ENCODE data around the gene LIM2.
A peak's percentile ranks its signal among the peaks of the same experiment; 100 is the strongest.

LIM2 gene

DNA sequence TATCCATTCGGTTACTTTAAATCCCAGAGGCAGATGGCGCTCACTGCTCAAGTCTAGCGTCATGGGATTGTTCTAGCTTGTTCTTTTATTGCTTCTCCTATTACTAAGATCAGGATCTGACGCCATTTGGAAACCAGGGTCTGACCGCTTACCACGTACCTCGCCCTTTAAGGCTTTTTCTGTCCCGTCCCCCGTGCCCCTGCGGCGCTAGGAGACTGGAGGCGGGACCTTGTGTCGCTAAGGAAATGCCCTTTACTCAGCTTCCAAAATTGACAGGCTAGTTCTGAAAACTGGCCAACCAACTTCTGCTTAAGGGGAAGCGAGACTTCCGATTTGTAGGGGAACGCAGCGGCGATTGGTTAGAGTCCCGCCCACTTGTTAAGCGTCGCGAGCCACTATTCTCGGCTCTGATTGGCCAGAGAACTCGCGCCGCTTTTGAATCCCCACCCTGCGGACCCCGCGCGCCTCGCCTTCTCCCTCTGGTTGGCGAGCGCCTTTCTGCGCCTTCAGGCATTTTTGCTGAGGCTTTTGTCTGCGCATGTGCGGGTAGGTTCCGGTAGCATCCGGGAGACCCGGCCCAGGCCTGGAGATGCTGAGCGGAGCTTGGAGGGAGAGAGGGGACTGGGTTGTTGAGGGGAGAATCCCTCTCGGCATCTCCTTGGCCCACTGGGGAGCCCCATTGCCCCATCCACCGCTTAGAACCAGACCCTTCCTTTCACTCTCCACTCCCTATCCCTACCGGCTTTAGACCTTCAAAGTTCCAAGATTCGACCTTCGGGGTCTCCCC is 6.5 kb upstream of the LIM2 start:
- peak; percentile 95 for DNase-seq (ENCODE audit: low spot score)

- no peak for DNase-seq (ENCODE audit: low spot score)
Measured at GRCh38 chr19:51392701-51393100, 4.9 kb upstream of the LIM2 start.

DNA sequence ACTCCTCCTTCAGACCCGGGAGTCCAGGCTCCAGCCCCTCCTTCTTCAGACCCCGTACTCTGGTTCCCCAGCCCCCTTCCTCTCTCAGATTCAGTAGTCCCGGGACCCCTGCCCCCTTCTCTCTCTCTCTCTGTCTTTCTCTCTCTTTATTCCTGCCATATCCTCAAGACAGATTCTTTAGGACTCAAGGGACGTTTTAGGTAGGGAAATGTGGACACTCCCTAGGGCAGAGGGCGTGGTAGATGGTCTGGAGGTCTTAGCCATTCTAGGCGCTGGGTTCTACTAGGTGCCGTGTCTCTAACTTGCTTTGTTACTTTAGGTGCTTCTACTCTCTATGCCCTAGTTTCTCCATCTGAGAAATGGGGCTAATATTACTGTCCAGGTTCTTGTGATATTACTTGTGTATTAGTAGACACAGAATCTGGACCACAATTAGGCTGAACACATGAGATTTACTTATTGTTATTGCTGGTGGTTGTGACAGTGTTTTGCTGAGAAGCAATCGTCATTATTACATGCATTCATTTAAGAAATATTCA is 3.4 kb upstream of the LIM2 start:
- no peak for DNase-seq (ENCODE audit: low spot score)

- DNase-seq (ENCODE audit: low spot score): no peak
Measured at GRCh38 chr19:51389143-51389542, 1.4 kb upstream of the LIM2 start.

GRCh38 chr19:51386882-51387520 is 773 bp downstream of the LIM2 start:
- no peak for DNase-seq (ENCODE audit: low spot score)

- no peak for DNase-seq (ENCODE audit: low spot score)
Measured at GRCh38 chr19:51382004-51382403, 5.8 kb downstream of the LIM2 start.

GRCh38 chr19:51380379-51380778 is 7.4 kb downstream of the LIM2 start:
- DNase-seq (ENCODE audit: low spot score): no peak

DNA sequence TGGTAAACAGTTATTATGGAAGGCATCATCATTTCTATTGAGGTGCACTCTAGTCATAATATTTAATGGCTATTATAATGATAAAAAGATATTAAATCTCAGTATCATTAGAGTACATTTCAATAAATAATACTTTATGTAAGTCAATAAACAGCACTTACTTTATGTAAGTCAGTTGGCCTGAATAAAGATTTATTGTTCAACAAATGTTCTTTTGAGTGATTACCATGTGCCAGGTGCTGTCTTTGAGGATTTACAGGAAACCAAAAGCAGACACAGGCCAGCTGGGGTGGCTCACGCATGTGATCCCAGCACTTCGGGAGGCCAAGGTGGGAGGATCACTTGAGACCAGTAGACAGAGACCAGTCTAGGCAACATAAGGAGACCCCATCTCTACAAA is 10.4 kb downstream of the LIM2 start:
- DNase-seq (ENCODE audit: low spot score): no peak

DNA sequence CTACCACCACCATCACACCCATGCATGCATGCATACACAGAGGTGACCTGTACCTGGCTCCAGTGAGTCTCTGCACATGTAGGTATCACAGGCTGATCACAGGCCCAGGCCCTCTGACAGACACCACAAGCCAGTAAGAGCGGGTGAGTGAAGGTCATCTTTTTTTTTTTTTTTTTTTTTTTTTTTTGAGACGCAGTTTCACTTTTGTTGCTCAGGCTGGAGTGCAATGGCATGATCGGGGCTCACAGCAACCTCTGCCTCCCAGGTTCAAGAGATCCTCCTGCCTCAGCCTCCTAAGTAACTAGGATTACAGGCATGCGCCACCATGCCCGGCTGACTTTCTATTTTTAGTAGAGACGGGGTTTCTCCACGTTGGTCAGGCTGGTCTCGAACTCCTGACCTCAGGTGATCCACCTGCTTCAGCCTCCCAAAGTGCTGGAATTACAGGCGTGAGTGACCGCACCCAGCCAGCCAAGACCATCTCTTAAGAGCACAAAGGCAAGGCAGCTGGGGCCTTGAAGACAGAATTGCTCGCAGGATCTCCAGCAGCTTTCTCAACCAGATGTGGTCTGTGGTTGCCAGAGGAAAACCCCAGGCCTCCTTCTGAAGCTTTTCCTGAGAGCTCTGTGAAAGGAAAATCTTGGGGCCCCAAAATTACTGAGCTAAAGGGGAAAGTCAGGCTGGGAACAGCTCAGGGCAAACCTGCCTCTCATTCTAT is 12.1 kb downstream of the LIM2 start:
- DNase-seq (ENCODE audit: low spot score): no peak

GRCh38 chr19:51372649-51373504 is 14.9 kb downstream of the LIM2 start, which contains the start of gene NKG7:
TSS of gene NKG7 (minus strand) at chr19:51372654. CDS start at chr19:51372535, 119 bp downstream.
- no peak for DNase-seq (ENCODE audit: low spot score)

DNA sequence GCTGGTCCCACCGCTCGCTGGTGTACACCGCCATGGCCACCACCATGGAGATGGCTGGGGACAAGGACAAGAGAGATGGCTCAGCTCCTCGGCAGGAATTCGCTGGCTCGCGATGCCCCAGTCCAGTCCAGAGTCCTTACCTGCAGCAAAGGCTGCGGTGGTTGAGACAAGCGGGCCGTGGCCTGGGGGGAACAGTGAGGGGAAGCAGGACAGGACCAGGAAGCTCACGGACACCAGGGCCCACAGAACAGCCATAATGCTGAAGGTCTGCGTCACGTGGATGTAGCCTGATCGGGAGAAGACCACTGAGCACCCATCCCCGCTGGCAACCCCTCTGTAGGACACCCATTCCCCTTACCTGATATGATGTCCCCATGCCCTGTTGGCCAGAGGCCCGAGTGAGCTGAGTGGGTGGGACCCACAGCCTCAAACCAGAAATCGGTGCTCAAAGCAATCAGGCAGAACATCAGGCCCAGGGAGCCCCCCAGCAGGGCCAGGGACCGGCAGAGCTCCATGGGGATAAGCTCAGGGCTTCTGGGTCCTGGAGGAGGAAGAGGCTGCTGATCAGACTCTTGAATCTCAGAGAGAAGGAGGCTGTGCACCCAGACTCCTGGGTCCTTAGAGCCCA is 15.6 kb downstream of the LIM2 start:
- no peak for DNase-seq (ENCODE audit: low spot score)

DNA sequence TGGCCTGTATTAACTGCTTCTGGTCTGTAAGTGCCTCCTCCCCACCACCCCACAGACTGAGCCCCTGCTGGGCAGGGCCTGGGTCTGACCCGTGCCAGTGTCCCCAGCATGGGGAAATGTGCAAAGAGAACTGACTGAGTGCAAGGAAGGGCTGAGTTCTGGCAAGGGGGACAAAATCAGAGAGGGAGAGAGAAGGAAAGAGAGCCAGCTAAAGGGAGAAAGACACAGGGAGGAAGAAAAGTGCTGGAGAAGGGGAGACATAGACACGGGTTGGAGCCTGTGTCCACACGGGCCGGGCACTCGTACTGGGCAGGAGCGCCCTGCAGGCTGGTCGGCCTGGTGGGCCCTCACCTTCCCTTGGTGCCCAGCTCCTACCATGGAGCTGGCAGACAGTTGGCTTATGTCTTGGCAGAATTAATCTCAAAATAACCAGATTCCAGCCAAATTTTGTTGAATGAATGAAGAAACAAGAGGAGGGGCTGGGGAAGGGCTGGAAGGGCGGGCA is 16.5 kb downstream of the LIM2 start:
- no peak for DNase-seq (ENCODE audit: low spot score)

- DNase-seq (ENCODE audit: low spot score): no peak
Measured at GRCh38 chr19:51370230-51370629, 17.5 kb downstream of the LIM2 start.

GRCh38 chr19:51368366-51369282 is 19.1 kb downstream of the LIM2 start, which contains the start of gene CLDND2:
TSS of gene CLDND2 (minus strand) at chr19:51369003. CDS start at chr19:51368577, 426 bp downstream.
- no peak for DNase-seq (ENCODE audit: low spot score)

- DNase-seq (ENCODE audit: low spot score): peak; percentile 98
Measured at GRCh38 chr19:51367565-51368365, 20.0 kb downstream of the LIM2 start.

DNA sequence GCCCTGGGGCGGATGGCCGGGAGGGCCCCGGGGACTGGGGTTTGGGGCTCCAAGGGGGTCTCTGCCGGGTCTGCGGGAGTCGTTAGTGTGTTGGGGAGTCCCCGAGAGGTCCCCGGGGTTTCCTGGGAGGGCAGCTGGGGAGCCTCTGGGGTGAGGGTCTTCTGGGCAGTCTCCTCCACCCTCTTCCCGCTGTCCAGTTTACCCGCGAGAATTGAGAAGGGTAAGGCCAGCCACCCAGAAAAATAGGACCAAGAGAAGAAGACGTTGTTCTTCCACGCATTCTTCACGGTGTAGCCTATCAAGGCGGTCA is 20.6 kb downstream of the LIM2 start:
- DNase-seq (ENCODE audit: low spot score): no peak

- DNase-seq (ENCODE audit: low spot score): peak; percentile 98
Measured at GRCh38 chr19:51366389-51367254, 21.2 kb downstream of the LIM2 start.

DNA sequence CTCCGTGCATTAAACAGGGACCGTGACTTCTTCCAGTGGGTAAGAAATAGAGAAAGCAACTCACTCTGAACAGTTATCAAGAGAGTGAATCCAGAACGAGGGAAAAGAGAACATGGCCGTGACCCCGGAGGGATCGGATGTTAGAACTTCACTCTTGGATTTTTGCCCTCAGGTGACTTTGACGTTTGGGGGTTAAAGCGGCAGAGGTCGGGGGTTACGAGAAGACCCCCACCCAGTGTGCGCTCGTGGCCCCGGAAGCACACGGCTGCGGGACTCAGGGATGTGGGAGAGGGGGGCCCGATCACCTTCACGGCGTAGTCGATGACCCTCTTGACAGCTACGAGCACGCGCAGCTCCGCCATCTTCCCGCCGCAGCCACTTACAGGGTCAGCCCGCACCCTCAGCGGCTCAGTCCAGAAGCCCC is 21.8 kb downstream of the LIM2 start, which contains the start of gene ETFB:
TSS of gene ETFB (minus strand) at position 424 of the 424 bp plus-strand sequence. CDS start at position 362, 62 bp downstream.
- no peak for DNase-seq (ENCODE audit: low spot score)
